Left ventricle myocardium superior (tissue), 1 donor: ENCODE data around the gene ADAMTS2. TPM values are rescaled to one million over a fixed set of nuclear protein-coding genes. Genes with fewer than 3 reads are reported as not detected.

Experiments used
- ATAC-seq: fragments of 200-7000 bp; cut with Tn5 transposase; one replicate; pipeline ENCODE4 v1.9.1; 2020; ENCODE audit warnings: mild to moderate bottlenecking, moderate library complexity
- DNase-seq: peaks from one replicate; pipeline ENCODE4 v3.0.0-alpha.2; 2020
- intact Hi-C: fragments of 100-400 bp; cut with micrococcal nuclease; formaldehyde crosslinking; loops from one replicate; pipeline ENCODE4 v1.11.0; 2022
- total RNA-seq: library from RNA; stranded (reverse); fragmentation: NEBNext Ultra II Directional; extraction: Animal tissue kit (Norgen Biotek cat#: 25700); gene quantifications from one replicate; pipeline ENCODE4 v1.2.1, GENCODE V29; 2021
- donor health status: DM: no; HTN: yes; CAD: no; lungs with severe emphysema.

Gene ADAMTS2
- total RNA-seq, 1 donor from 2014 or later, result 4.3 TPM

DNA sequence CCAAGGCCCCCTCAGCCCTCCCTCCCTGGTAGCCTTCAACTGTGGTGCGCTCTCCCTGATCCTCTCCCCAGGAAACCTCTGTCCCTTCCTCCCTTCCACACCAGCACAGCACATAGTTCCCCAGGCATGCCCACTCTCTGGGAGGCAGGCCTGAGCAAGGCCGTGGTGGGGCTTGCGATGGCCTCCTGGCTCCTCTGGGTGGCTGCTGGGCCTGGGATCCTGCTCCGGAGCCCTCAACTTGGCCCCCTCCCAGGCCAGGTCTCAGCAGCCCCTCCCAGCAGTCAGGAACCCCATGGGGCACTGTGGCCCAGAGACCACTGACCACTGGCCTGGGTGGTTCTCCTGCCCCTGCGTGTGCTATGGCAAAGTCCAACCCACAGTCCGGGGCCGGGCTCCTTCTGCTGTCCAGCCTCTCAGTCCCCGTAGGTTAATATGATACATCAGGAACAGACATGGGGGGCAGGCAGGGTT lies 159.3 kb downstream of the ADAMTS2 start:
- intact Hi-C loops, result no loop called here
- DNase-seq (no peak), ATAC-seq (no peak)

DNA sequence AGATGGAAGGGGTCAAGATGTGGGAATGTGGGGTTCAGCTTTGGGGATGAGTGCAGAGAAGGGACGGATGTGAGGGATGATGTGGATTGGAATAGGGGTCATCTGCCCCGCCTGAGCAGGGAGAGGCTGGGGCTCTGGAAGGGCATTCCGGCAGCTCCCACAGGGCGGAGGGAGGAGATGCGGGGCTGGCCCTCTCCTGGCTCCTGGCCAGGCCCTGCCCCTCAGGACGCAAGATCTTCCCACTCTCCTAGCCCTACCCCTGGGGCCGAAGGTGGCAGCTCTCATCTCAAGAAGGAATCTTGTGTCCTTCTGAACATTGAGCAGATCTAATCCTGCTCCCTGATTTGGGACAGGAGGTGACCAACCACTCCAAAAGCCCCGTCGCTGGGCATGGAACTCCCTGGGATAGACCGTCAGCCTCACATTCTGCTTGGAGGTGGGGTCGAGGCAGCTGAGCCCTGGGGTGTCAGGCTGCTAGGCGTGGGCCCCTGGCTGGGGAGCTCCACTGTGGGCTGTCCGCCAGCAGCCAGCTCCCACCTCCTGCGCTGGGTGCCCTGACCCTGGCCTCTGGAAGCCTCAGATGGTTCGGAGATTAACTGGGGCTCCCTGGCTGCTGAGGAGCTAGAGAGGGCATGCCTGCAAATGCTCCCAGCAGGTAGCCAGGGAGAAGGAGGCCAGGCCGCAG lies 159.9 kb downstream of the ADAMTS2 start:
- intact Hi-C loops, result no loop called here
- no peak for ATAC-seq
- DNase-seq, result peak; percentile 18

DNA sequence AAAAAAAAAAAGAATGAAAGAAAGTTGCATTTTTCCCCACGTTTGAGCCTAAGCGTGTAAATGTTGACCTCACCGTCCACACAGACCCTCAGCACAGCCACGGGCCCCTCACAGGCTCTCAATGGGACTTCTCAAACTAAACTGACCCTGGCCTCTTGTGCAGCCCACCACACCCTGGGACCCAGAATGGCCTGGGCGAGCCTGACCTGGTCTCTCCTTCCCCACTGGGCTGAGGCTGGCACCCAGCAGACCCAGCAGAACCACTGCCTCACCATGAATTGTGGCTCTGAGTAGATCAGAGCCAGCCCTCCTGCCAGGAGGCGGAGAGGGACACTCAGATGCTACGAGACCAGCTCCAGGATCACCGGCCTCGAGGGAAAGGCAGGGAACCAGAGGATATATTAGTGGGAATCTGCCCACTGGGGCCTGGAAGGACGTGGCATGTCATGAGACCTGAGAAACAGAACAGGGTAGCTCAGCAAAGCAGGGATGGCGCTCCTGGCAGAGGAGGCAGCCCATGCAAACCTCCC lies 160.7 kb downstream of the ADAMTS2 start:
- intact Hi-C loops, result no loop called here
- no peak for ATAC-seq
- DNase-seq, result peak; percentile 17

- intact Hi-C loops, result no loop called here
- ATAC-seq (no peak), DNase-seq (no peak)
Observed at GRCh38 chr5:179183481-179183880, 161.8 kb downstream of the ADAMTS2 start.

DNA sequence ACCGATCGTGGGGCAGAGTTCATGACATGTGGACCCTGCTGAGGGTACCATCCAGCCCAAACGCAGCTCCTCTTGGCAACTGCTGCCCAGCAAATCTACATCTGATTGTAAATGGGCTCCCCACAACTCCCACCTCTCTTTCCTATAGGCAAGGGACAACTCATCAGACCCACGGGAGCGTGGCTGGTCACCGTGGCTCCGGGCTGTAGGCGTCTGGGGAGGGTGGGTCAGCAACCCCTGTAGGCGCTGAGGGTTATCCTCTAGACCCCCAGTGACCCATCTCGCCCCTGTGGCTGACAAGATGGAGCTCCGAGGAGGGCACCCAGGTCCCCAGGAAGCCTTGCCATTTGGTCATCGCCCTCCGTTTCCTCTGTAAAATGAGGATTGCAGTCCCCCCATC lies 162.7 kb downstream of the ADAMTS2 start:
- no peak for DNase-seq
- intact Hi-C loops, result no loop called here
- ATAC-seq, result no peak

DNA sequence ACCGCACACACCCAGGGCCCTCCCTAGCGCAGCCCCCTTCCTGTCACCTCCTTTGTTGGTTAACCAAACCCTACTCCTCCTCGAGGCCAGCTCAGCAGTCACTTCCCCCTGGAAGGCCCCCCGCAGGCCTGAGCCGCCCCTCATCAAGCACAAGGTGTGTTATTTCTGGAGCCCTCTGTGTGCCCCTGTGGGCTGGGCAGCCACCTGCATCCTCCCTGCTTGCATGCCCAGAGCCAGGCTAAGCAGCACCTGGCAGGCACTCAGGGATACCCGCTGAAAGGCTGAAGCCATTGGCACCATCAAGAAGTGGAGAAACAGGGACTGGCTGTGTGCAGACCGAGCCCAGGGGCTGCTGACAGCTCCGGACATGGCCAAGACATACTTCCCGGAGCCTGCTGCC lies 163.3 kb downstream of the ADAMTS2 start:
- intact Hi-C loops, result no loop called here
- no peak for ATAC-seq
- no peak for DNase-seq

- ATAC-seq (no peak), DNase-seq (peak; percentile 17)
- intact Hi-C loops, result no loop called here
Observed at GRCh38 chr5:179180921-179181645, 164.2 kb downstream of the ADAMTS2 start.

DNA sequence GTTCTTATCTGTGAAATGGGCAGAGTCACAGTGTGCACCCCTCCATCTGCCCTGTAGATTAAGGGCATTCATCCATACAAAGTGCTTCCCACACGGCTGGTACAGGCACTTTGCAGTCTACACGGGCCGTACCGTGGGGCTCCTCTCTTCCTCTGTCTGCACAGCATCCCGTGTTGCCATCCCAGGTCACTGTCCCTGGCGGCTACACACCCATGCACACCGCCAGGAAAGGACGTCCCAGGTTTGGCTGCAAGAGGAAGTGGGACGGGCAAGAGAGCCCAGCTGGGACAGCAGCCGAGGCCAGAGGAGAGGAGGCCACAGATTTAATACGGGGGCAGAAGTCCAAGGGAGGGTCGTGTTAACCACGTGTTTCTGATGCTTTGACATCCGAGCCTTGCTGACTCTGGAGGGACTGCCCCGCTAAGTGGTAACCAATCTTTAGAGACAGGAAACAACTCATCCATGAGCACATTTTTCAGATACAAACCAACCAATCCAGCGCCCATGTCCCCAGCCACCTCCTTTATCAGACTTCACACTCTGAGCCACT lies 165.1 kb downstream of the ADAMTS2 start:
- intact Hi-C loops, result no loop called here
- ATAC-seq (no peak), DNase-seq (peak; percentile 7)

DNA sequence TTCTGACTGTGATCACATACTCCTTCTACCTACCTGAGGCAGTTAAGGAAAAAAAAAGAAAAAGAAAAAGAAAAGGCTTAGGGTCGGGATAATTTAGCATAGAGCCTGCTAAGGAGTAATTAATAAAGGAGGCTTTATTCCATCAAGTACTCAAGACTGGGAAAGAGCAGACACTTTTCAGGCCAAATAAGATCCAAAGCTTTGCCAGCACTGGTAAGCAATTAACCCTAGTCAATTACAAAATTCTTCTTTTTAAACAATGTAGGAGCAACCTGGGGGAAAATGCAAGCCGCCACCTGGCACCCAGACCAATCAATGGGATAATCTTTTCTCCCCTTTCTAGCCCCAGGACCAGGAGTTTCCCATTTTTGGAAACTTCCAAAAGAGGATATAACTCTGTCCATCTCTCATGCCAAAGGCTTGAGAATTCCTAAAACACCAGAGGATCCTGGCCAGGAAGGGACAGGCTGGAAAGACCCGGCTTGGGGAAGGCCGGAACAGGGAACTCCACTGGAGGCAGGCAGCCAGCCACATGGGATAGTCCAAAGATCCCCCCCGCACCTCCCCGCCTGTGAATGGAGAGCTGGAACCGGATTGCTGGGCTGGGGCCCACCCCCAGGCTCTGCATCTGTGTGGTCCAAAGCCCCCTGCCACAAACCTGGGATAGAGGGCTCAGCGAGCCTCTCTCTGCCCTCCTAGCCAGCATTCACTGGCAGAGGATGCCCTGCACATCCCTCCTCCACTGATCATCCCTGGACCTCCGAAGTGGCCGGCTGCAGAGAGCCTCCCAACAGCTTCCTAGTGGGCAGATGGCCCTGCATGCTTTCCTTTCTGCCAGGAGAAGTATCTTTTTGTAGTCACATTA lies 167.3 kb downstream of the ADAMTS2 start:
- peak; percentile 13 for DNase-seq
- ATAC-seq, result no peak
- intact Hi-C loops, result no loop called here

- no peak for ATAC-seq
- intact Hi-C loops, result no loop called here
- DNase-seq, result peak; percentile 12
Observed at GRCh38 chr5:179176571-179177230, 168.6 kb downstream of the ADAMTS2 start.

DNA sequence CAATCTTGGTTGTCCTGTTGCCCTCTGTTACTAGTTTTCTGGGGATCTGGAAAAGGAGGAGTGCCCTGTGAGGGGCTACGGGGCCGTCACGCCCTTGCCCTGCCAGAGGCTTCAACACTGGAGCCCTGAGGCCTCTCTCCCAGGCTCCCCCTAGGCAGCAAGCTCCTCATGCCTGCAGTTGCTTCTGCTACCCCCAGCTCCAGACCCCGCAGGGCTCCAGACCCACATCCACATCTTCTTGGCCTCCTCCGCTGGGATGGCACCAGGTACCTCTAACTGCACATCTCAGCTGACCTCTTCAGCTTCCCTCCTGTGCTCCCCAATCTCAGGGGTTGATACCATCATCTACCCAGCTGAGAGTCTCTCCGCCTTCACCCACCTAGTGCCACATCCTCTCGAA lies 169.1 kb downstream of the ADAMTS2 start:
- ATAC-seq, result no peak
- no peak for DNase-seq
- intact Hi-C loops, result no loop called here

GRCh38 chr5:179171816-179172745 lies 173.2 kb downstream of the ADAMTS2 start:
- DNase-seq (no peak), ATAC-seq (no peak)
- intact Hi-C loops, result no loop called here

- intact Hi-C loops, result no loop called here
- no peak for DNase-seq
Observed at GRCh38 chr5:179171251-179171815, 173.9 kb downstream of the ADAMTS2 start.

DNA sequence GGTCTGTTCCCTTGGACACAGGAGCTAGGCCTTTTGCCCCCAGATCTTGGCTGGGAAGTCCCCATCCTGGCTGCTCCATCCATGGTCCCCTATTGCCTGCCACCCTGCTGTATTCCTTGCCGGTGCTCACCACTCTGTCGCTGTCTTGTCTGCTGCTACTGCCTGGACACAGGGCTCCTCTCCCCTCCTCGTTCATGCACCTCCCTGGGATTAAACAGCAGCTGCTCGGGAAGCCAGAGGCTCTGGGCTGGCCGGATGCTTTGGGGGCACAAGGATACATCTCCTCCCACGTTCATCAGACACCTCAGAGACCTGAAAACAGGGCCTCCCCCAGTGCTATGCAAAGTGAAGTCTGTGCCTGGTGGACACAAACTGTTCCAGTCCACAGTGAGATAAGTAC lies 174.7 kb downstream of the ADAMTS2 start:
- DNase-seq, result no peak
- intact Hi-C loops, result no loop called here

More at GRCh38 chr5:179171251-179171815, 173.9 kb downstream of the ADAMTS2 start:
- ATAC-seq, result no peak

DNA sequence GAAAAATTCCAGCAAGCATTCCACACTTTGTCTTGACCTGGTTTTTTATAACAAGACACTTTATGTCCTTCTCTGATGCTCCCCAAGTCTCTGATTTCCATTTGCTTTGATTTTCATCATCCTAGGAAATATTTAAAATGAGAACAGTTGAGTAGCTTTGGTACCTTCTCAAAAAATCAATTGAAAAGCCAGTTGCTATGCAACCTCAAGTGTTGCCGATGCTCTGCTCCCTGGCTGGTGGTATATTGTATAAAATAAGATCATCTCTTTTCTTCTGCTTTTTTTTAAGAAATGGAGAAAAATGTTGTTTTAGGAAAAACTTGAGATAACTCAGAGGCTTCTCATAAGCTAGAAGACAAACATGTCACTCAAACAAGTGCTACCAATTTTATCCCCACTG lies 175.4 kb downstream of the ADAMTS2 start:
- ATAC-seq (no peak), DNase-seq (no peak)
- intact Hi-C loops, result no loop called here

More for the DNA sequence above, 174.7 kb downstream of the ADAMTS2 start:
- ATAC-seq, result no peak

- intact Hi-C loops, result no loop called here
- ATAC-seq, result no peak
- DNase-seq, result no peak
Observed at GRCh38 chr5:179168664-179169063, 176.6 kb downstream of the ADAMTS2 start.

DNA sequence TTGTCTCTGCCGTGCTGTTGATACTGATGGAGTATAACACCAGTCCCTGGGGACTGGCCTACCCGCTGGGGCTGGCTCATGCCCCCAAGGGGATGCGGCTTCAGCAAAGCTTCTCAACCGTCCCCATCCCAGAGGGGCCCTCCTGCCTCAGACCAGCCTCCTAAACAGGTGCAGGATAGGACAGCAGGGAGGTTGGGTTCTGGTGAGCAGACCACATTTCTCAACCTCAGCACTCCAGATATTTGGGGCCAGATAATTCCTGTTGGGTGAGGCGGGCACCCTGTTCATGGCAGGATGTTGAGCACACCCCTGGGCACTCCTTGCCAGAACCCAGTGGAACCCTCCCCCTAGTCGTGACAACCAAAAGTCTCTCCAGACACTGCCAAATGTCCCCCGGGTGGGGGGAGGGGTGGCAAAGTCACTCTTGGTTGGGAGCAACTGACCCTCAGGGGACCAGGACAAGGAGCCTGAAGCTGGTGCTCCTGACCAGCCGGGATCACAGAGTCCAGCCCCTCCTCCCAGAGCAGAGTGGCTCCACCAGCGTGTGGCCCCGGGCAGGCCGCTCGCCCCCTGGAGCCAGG lies 177.3 kb downstream of the ADAMTS2 start:
- no peak for ATAC-seq
- intact Hi-C loops, result no loop called here
- DNase-seq, result no peak
